Spleen (tissue), 11 donors: ENCODE results near the gene RNF19B. TPM values are rescaled to one million over a fixed set of nuclear protein-coding genes. Genes with fewer than 3 reads are reported as not detected.

ENCODE experiments used
- DNase-seq: peaks from one replicate; pipeline ENCODE4 v3.0.0-alpha.2; 2020
- H3K27ac ChIP-seq, 8 donors: fragments of 200-600 bp; sonication (generic) in 7 of 8; 1 replicate in 4 of 8; 2 replicates in 4 of 8; pipeline versions ENCODE4 v1.5.0 to v1.8.0; 2016 to 2021; ENCODE audit warnings: inconsistent platforms in 4 of 8, mild to moderate bottlenecking in 4 of 8, moderate library complexity in 1 of 8
- H3K27me3 ChIP-seq, 7 donors: fragments of 200-600 bp; sonication (generic) in 6 of 7; replicated peaks in 1 of 7; 1 replicate in 4 of 7; 2 replicates in 3 of 7; pipeline versions ENCODE4 v1.5.0 to v1.8.0; 2016 to 2021; ENCODE audit warnings: inconsistent platforms in 3 of 7, mild to moderate bottlenecking in 1 of 7
- H3K36me3 ChIP-seq, 6 donors: fragments of 200-600 bp; sonication (generic) in 5 of 6; 1 replicate in 4 of 6; 2 replicates in 2 of 6; pipeline versions ENCODE4 v1.5.0 to v1.8.0; 2016 to 2021; ENCODE audit warnings: inconsistent platforms in 2 of 6
- H3K4me1 ChIP-seq, 6 donors: fragments of 200-600 bp; sonication (generic) in 5 of 6; 1 replicate in 3 of 6; 2 replicates in 3 of 6; pipeline versions ENCODE4 v1.5.0 to v1.8.0; 2016 to 2021; ENCODE audit warnings: inconsistent platforms in 3 of 6
- H3K4me3 ChIP-seq, 8 donors: fragments of 200-600 bp; sonication (generic) in 7 of 8; 1 replicate in 4 of 8; 2 replicates in 4 of 8; pipeline versions ENCODE4 v1.5.0 to v1.8.0; 2016 to 2021; ENCODE audit warnings: inconsistent platforms in 4 of 8, mild to moderate bottlenecking in 4 of 8, moderate library complexity in 2 of 8
- H3K9me3 ChIP-seq, 8 donors: fragments of 200-600 bp; sonication (generic) in 7 of 8; 1 replicate in 4 of 8; 2 replicates in 4 of 8; pipeline versions ENCODE4 v1.5.0 to v1.8.0; 2016 to 2021; ENCODE audit warnings: inconsistent platforms in 4 of 8
- POLR2A ChIP-seq, 3 donors: fragments of 450-650 bp; IDR thresholded peaks; one replicate each; pipeline ENCODE4 v1.5.1; 2017; ENCODE audit warnings: antibody characterized with exemption in 3 of 3, mild to moderate bottlenecking in 1 of 3
- POLR2AphosphoS5 ChIP-seq, 3 donors: sonication (generic); formaldehyde crosslinking; IDR thresholded peaks; one replicate each; pipeline ENCODE4 v1.5.1; 2017; ENCODE audit warnings: antibody characterized with exemption in 3 of 3
- WGBS, 5 donors: extraction: QIAGEN DNeasy Blood & Tissue Kit in 3 of 5; methylation state at CpG; one replicate each; pipeline versions ENCODE4 v1.1.5 to v1.1.7; 2013 to 2018; 5-methylcytosine and 5-hydroxymethylcytosine counted together
- intact Hi-C: fragments of 100-400 bp; cut with DNase I; formaldehyde crosslinking; loops from one replicate; pipeline ENCODE4 v1.15.0; 2023; ENCODE audit warnings: low total_unique reads
- polyA plus RNA-seq, 3 donors: library from polyadenylated mRNA; stranded (reverse); fragments of 200-250 nt; gene quantifications; one replicate each; pipeline ENCODE4 v1.2.1, GENCODE V29; 2013
- total RNA-seq, 7 donors: library from RNA; depleted of rRNA in 3 of 7; stranded (reverse); fragments of >200 nt in 3 of 7; fragmentation: NEBNext Ultra II Directional in 4 of 7; extraction: Animal tissue kit (Norgen Biotek cat#: 25700) in 4 of 7; gene quantifications; one replicate each; pipeline versions ENCODE4 v1.1.0 to v1.2.1, GENCODE V29; 2016 to 2021
- TF ChIP-seq, protein P1 (sequence below), 11 experiments: fragments of 200-600 bp in 7 of 11; fragments of 450-650 bp in 4 of 11; sonication (generic) in 4 of 11; IDR thresholded peaks in 8 of 11; conservative IDR thresholded peaks in 3 of 11; 1 replicate in 7 of 11; 2 replicates in 4 of 11; pipeline versions ENCODE4 v1.4.0 to v1.8.0; 2016 to 2021; ENCODE audit warnings: antibody characterized with exemption in 11 of 11, inconsistent platforms in 4 of 11, mild to moderate bottlenecking in 1 of 11
- donor health status: healthy with polysubstance abuse.
- donor health status: DM: no; HTN: no; CAD: no; lungs with moderate emphysema.
- donor health status: DM: no; HTN: no; CAD: no.
- donor health status: Bipolar disorder and iron deficiency.
- donor health status: healthy.
- donor health status: DM: no; HTN: no; CAD: no.
- donor health status: DM: yes; HTN: yes; CAD: no.

The RNF19B gene
- total and polyA plus RNA-seq, 10 donors = 3.6 to 38.4 (median 25.6) TPM

DNA sequence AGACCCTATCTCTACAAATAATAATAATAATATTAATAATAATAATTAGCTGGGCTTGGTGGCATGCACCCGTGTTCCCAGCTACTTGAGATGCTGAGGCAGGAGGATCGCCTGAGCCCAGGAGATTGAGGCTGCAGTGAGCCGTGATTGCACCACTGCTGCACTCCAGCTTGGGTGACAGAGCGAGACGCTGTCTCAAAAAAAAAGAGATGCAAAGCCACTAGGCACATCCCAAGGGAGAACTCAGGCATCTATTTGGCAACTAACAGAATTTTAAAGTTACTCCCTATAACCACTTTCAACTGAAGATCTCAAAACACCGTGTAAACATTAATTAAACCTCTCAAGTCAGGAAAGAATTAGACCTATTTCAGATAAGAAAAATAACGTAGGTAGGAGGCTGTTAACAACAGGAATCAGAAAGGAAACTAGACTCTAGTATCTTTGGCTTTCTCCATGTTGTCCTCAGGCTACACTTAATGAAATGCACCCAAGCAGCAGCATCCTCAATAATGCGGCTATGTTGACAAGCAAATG, 3.7 kb downstream of the RNF19B start:
- peak overlapping the region in 1 of 8 donors; percentile 7 for H3K27ac ChIP-seq
- WGBS, 5 donors = 58 to 68% (median 62%) methylated on average over 8 of the region's 8 CpGs
- intact Hi-C loops = no loop called here

DNA sequence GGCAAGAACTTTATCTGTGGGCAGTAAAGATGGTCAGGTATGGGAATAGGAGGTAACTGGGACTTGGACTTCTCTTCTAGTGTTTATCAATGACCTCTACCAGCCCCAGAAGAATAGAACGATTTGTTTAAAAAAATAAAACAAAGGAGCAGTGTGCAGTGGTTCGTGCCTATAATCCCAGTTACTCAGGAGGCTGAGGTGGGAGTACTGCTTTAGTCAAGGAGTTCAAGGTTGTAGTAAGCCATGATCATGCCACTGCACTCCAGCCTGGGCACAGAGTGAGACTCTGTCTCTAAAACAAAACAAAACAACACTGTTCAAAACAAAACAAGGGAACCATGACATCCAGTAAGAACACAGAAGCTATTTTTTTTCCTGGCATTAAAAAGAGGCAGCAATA, 4.3 kb downstream of the RNF19B start:
- no peak overlapping the region for H3K27ac ChIP-seq
- intact Hi-C loops = no loop called here
- H3K4me3 ChIP-seq = no peak overlapping the region
- no peak for DNase-seq
- no peaks in the 10 kb centered on the region for H3K9me3 ChIP-seq
- TF ChIP-seq POLR2A (IDR thresholded peaks at IDR 0.05) (no peak), POLR2AphosphoS5 (IDR thresholded peaks at IDR 0.05) (no peak)
- TF ChIP-seq, protein P1, sequence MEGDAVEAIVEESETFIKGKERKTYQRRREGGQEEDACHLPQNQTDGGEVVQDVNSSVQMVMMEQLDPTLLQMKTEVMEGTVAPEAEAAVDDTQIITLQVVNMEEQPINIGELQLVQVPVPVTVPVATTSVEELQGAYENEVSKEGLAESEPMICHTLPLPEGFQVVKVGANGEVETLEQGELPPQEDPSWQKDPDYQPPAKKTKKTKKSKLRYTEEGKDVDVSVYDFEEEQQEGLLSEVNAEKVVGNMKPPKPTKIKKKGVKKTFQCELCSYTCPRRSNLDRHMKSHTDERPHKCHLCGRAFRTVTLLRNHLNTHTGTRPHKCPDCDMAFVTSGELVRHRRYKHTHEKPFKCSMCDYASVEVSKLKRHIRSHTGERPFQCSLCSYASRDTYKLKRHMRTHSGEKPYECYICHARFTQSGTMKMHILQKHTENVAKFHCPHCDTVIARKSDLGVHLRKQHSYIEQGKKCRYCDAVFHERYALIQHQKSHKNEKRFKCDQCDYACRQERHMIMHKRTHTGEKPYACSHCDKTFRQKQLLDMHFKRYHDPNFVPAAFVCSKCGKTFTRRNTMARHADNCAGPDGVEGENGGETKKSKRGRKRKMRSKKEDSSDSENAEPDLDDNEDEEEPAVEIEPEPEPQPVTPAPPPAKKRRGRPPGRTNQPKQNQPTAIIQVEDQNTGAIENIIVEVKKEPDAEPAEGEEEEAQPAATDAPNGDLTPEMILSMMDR (IDR thresholded peaks at IDR 0.05 in 8 of 11, conservative IDR thresholded peaks at IDR 0.05 in 3 of 11) = no peak
- peaks cover 0 to 21% (median 0%) of the 10 kb centered on the region in 6 donors for H3K36me3 ChIP-seq
- H3K4me1 ChIP-seq = peaks cover 30 to 89% (median 61%) of the 10 kb centered on the region in 6 donors
- 55 to 79% (median 66%) methylated on average over 2 of the region's 2 CpGs for WGBS, 5 donors
- no peaks in the 10 kb centered on the region for H3K27me3 ChIP-seq

More for the DNA sequence above, 3.7 kb downstream of the RNF19B start:
- TF ChIP-seq, protein P1 (IDR thresholded peaks at IDR 0.05 in 8 of 11, conservative IDR thresholded peaks at IDR 0.05 in 3 of 11) = no peak
- TF ChIP-seq POLR2AphosphoS5 (IDR thresholded peaks at IDR 0.05) (no peak), POLR2A (IDR thresholded peaks at IDR 0.05) (no peak)
- Histone ChIP-seq H3K4me3 (peak overlapping the region in 1 of 8 donors; percentile 6), H3K27me3 (no peaks in the 10 kb centered on the region), H3K9me3 (no peaks in the 10 kb centered on the region), H3K36me3 (peaks cover 0 to 15% (median 0%) of the 10 kb centered on the region in 6 donors), H3K4me1 (peaks cover 30 to 90% (median 62%) of the 10 kb centered on the region in 6 donors)
- DNase-seq = no peak

DNA sequence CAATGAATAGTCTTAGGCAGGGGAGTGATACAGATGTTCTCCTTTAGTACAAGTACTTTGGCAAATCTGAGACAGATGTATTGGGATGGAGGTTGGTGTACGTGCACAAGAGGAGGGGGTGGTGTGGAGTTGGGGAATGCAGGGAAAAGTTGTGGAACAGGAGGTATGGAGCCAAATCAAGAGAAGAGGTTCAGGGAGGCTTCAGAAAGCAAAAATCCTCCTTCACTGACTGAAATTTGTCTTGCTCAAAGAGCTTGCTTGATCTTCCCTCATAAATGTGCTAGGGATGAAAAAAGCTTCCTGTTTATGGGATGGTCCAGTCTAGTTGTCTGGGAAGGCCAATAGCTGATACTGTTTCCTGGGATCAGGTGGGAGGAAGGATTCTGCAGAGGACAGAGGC, 5.8 kb downstream of the RNF19B start:
- no peak overlapping the region for H3K4me3 ChIP-seq
- intact Hi-C loops = no loop called here
- TF ChIP-seq POLR2AphosphoS5 (IDR thresholded peaks at IDR 0.05) = no peak
- TF ChIP-seq, protein P1 (IDR thresholded peaks at IDR 0.05 in 8 of 11, conservative IDR thresholded peaks at IDR 0.05 in 3 of 11) = no peak
- no peak for TF ChIP-seq POLR2A (IDR thresholded peaks at IDR 0.05)
- no peak overlapping the region for H3K27ac ChIP-seq
- no peak for DNase-seq
- no peaks in the 10 kb centered on the region for H3K27me3 ChIP-seq
- H3K36me3 ChIP-seq = peaks cover 0 to 27% (median 0%) of the 10 kb centered on the region in 6 donors
- H3K9me3 ChIP-seq = no peaks in the 10 kb centered on the region
- WGBS, 5 donors = 78 to 89% (median 85%) methylated on average over 1 of the region's 1 CpG
- H3K4me1 ChIP-seq = peaks cover 30 to 84% (median 60%) of the 10 kb centered on the region in 6 donors

DNA sequence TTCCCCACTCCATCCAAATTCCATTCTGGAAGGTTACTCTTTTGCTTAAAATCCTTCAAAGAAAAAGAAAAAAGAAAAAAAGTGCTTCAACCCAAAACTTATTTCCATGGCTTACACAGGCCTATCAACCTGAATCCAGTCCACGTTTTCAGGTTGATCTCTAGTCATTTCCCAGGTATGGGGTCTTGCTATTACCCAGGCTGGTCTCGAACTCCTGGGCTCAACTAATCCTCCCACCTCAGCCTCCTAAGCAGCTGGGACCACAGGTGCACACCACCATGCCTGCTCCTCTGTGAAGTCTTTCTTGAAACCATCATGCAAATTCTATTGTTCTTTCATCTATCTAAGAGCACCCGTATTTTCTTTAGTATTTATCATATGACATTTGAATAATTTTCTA, 7.6 kb downstream of the RNF19B start:
- Histone ChIP-seq H3K4me1 (peaks cover 25 to 66% (median 48%) of the 10 kb centered on the region in 6 donors), H3K27ac (no peak overlapping the region), H3K36me3 (peaks cover 0 to 27% (median 0%) of the 10 kb centered on the region in 6 donors), H3K27me3 (no peaks in the 10 kb centered on the region), H3K9me3 (no peaks in the 10 kb centered on the region), H3K4me3 (no peak overlapping the region)
- no peak for DNase-seq
- intact Hi-C loops = no loop called here
- TF ChIP-seq POLR2AphosphoS5 (IDR thresholded peaks at IDR 0.05) (no peak), POLR2A (IDR thresholded peaks at IDR 0.05) (no peak)
- TF ChIP-seq, protein P1 (IDR thresholded peaks at IDR 0.05 in 8 of 11, conservative IDR thresholded peaks at IDR 0.05 in 3 of 11) = no peak
- WGBS, 5 donors = 70 to 87% (median 85%) methylated on average over 3 of the region's 3 CpGs
